ENCODE results near the gene MCAT.

MCAT gene

DNA sequence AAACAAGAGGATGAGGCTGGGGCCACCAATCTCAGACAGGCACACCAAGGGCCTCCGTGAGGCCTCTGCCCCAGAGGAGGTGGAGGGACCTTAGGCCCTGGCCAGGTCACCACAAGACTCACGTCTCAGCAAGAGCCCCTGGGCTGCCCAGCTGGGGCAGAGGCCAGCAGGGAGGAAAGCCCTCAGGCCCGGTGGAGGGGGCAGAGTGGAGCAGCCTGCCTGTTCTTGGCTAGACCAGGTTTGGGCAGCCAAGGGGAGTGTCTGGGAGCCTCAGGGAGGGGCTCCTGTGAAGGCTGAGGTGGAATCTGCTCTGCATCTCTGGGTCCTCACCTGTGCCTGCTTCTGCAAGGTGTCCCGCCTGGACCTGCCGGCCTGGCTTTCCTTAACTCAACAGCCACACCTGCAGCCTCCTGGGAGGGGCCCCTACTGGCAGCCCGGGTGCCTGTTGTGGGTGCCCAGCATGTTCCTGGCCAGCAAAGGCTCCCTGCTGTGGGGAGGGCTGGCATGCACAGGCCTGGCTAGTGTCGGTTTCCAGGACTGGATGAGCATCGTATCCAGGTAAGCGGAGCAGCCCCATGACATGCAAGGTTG lies 31.8 kb upstream of the MCAT start:
- H3K4me2 ChIP-seq (ENCODE audit: low read depth, low read length): no peak overlapping the region
- no peak overlapping the region for H3K27ac ChIP-seq (ENCODE audit: low read length)
- H2AFZ ChIP-seq (ENCODE audit: low read length): no peak overlapping the region
- H3K36me3 ChIP-seq (replicated peaks; ENCODE audit: insufficient read depth, low read length): peaks cover 9% of the 10 kb centered on the region
- H3K9ac ChIP-seq (ENCODE audit: low read length): no peak overlapping the region
- no peaks in the 10 kb centered on the region for H3F3A ChIP-seq (ENCODE audit: insufficient read depth, low read length)
- H3K9me2 ChIP-seq (replicated peaks; ENCODE audit: insufficient read depth, low read length): no peaks in the 10 kb centered on the region
- H3K27me3 ChIP-seq (replicated peaks; ENCODE audit: insufficient read depth, low read length): no peaks in the 10 kb centered on the region
- H3K9me3 ChIP-seq (replicated peaks; ENCODE audit: insufficient read depth, low read length): no peaks in the 10 kb centered on the region
- TF ChIP-seq EZH2 (optimal IDR thresholded peaks at IDR 0.05; ENCODE audit: low read depth, low read length): no peak
- TF ChIP-seq EZH2phosphoT487 (IDR thresholded peaks at IDR 0.05; ENCODE audit: low read length): no peak
- TF ChIP-seq, protein P1, sequence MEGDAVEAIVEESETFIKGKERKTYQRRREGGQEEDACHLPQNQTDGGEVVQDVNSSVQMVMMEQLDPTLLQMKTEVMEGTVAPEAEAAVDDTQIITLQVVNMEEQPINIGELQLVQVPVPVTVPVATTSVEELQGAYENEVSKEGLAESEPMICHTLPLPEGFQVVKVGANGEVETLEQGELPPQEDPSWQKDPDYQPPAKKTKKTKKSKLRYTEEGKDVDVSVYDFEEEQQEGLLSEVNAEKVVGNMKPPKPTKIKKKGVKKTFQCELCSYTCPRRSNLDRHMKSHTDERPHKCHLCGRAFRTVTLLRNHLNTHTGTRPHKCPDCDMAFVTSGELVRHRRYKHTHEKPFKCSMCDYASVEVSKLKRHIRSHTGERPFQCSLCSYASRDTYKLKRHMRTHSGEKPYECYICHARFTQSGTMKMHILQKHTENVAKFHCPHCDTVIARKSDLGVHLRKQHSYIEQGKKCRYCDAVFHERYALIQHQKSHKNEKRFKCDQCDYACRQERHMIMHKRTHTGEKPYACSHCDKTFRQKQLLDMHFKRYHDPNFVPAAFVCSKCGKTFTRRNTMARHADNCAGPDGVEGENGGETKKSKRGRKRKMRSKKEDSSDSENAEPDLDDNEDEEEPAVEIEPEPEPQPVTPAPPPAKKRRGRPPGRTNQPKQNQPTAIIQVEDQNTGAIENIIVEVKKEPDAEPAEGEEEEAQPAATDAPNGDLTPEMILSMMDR (IDR thresholded peaks at IDR 0.05; ENCODE audit: low read length): no peak
- no peaks in the 10 kb centered on the region for H3K4me1 ChIP-seq (ENCODE audit: low read length)
- H3K79me2 ChIP-seq (ENCODE audit: low read length): peaks cover 2% of the 10 kb centered on the region; the same call in 1 of the 2 replicates
- H3K4me3 ChIP-seq (ENCODE audit: low read length): no peak overlapping the region
- no peak for DNase-seq
- H4K20me1 ChIP-seq (ENCODE audit: insufficient read depth, low read length): no peaks in the 10 kb centered on the region

DNA sequence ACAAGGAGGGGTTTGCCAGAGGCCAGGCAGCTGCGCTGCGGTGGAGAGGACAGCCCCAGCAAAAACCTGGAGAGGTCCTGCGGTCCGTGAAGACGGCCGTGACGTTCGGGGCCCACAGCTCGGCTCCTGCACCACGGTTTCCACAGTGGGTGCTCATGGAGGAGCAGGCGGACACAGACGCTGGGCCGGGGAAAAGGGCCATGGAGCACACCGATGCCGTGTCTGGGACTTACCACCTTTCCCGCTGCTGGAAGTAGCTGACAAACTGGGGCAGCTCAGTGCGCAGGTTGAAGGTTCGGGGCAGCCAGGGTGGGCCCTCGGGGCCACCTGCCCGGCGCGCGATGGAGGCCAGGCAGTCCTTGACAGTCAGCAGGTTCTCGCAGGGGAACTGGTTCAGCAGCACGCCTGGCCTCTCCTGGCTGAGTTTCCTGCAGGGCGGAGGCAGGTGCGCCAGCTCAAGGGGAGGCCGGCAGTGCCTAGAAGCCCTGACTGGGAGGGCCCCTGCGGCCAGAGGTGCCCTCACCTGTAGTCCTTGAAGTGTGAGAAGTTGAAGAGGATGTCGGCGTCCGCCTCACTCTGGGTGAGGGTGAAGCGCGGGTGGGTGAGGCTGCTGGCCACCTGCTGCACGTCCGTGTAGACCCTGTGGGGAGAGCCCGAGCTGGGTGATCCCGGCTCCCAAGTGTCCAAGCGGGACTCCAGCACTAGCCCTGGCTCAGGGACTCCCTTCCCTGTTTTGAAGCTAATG lies 30.9 kb upstream of the MCAT start:
- no peak overlapping the region for H3K4me3 ChIP-seq (ENCODE audit: low read length)
- H3K36me3 ChIP-seq (replicated peaks; ENCODE audit: insufficient read depth, low read length): no peaks in the 10 kb centered on the region; the same call in none of the 2 replicates
- no peak overlapping the region for H2AFZ ChIP-seq (ENCODE audit: low read length)
- no peaks in the 10 kb centered on the region for H4K20me1 ChIP-seq (ENCODE audit: insufficient read depth, low read length)
- H3K4me1 ChIP-seq (ENCODE audit: low read length): no peaks in the 10 kb centered on the region
- H3K79me2 ChIP-seq (ENCODE audit: low read length): no peaks in the 10 kb centered on the region
- no peaks in the 10 kb centered on the region for H3K9me2 ChIP-seq (replicated peaks; ENCODE audit: insufficient read depth, low read length)
- no peak overlapping the region for H3K27ac ChIP-seq (ENCODE audit: low read length)
- H3K27me3 ChIP-seq (replicated peaks; ENCODE audit: insufficient read depth, low read length): no peaks in the 10 kb centered on the region
- no peaks in the 10 kb centered on the region for H3K9me3 ChIP-seq (replicated peaks; ENCODE audit: insufficient read depth, low read length)
- TF ChIP-seq EZH2 (optimal IDR thresholded peaks at IDR 0.05; ENCODE audit: low read depth, low read length) (no peak), EZH2phosphoT487 (IDR thresholded peaks at IDR 0.05; ENCODE audit: low read length) (no peak)
- TF ChIP-seq, protein P1 (IDR thresholded peaks at IDR 0.05; ENCODE audit: low read length): no peak
- H3F3A ChIP-seq (ENCODE audit: insufficient read depth, low read length): no peaks in the 10 kb centered on the region
- H3K4me2 ChIP-seq (ENCODE audit: low read depth, low read length): no peak overlapping the region
- DNase-seq: no peak
- H3K9ac ChIP-seq (ENCODE audit: low read length): no peak overlapping the region

DNA sequence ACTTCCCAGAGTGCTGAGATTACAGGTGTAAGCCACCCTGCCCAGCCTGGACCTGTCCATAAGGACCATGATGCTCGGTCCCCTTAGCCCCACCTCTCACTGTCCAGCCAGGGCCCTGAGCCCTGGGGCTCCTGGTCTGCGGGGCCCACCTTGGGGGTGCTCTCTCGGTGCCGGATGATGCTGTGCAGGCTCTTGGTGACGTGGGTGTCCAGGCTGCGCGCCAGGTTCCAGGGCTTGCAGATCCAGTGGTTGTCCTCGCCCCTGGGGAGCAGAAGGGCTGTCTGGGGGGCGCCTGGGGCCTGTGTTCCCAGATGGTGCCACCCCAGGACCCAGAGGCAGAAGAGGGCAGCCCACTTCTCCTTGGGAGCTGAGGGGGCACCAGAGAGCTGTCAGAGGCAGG lies 30.4 kb upstream of the MCAT start:
- no peak overlapping the region for H3K4me2 ChIP-seq (ENCODE audit: low read depth, low read length)
- no peaks in the 10 kb centered on the region for H3K79me2 ChIP-seq (ENCODE audit: low read length)
- H3K4me3 ChIP-seq (ENCODE audit: low read length): no peak overlapping the region
- no peaks in the 10 kb centered on the region for H3K9me3 ChIP-seq (replicated peaks; ENCODE audit: insufficient read depth, low read length)
- H4K20me1 ChIP-seq (ENCODE audit: insufficient read depth, low read length): no peaks in the 10 kb centered on the region
- H3K36me3 ChIP-seq (replicated peaks; ENCODE audit: insufficient read depth, low read length): no peaks in the 10 kb centered on the region; the same call in none of the 2 replicates
- no peak overlapping the region for H2AFZ ChIP-seq (ENCODE audit: low read length)
- no peak overlapping the region for H3K9ac ChIP-seq (ENCODE audit: low read length)
- no peaks in the 10 kb centered on the region for H3K4me1 ChIP-seq (ENCODE audit: low read length)
- H3F3A ChIP-seq (ENCODE audit: insufficient read depth, low read length): no peaks in the 10 kb centered on the region
- no peak for DNase-seq
- no peaks in the 10 kb centered on the region for H3K9me2 ChIP-seq (replicated peaks; ENCODE audit: insufficient read depth, low read length)
- H3K27me3 ChIP-seq (replicated peaks; ENCODE audit: insufficient read depth, low read length): no peaks in the 10 kb centered on the region
- TF ChIP-seq, protein P1 (IDR thresholded peaks at IDR 0.05; ENCODE audit: low read length): no peak
- TF ChIP-seq EZH2 (optimal IDR thresholded peaks at IDR 0.05; ENCODE audit: low read depth, low read length) (no peak), EZH2phosphoT487 (IDR thresholded peaks at IDR 0.05; ENCODE audit: low read length) (no peak)
- H3K27ac ChIP-seq (ENCODE audit: low read length): no peak overlapping the region

All from MM.1S (cell line).